NOMO-1 (cell line): ENCODE measurements around the gene CPB1.
"Not testable (repeated sequence)": the region's sequence is repeated elsewhere in the genome, so short reads cannot be mapped to it uniquely, and the experiment has no call there.

Experiments used
- DNase-seq, 2 experiments: peaks; one replicate each; lab custom pipeline; 2025; ENCODE audit not compliant: unreplicated experiment in 2 of 2; lab: John Stamatoyannopoulos, UW

Gene CPB1

DNA sequence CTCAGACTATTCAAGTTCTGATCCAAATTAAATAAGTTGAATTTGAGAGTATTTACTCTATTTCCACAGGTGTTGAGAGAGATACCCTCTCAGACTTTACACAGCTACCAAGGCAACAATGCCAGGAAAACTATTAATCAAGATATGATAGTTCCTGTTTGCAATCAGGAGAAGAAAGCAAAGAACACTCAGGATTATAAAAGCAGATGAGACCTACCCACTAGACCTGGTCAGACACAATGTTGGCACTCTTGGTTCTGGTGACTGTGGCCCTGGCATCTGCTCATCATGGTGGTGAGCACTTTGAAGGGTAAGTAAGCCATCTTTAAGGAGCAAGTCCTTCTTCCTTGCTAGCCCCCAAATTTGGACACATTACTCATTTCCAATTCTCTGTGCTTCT, at the start of gene CPB1:
Gene CPB1 (plus strand): TSS at position 227 of the 400 bp plus-strand sequence. CDS start 13 bp downstream, at position 240.
- no peak for DNase-seq

DNA sequence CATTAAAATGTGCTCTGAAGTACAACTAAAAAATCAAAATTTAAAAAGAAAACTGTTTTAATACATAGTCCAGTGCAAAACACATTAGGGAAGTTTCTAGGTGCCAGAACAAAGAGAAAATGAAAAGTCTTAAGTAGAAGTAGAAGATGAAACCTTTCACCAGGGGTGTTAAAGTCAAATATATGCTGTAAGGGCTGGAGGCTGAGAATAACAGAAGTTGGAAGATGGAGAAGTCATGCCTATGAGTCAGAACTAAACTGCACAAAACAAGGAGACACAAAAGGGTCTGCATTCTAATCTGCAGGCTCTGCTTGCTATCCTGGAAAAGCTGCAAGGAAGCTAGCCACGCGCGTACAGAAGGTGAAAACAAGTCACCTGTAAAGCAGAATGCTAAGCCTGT, 48.7 kb upstream of the CPB1 start:
- peak in 1 of 2 experiments; percentile 41 for DNase-seq

DNA sequence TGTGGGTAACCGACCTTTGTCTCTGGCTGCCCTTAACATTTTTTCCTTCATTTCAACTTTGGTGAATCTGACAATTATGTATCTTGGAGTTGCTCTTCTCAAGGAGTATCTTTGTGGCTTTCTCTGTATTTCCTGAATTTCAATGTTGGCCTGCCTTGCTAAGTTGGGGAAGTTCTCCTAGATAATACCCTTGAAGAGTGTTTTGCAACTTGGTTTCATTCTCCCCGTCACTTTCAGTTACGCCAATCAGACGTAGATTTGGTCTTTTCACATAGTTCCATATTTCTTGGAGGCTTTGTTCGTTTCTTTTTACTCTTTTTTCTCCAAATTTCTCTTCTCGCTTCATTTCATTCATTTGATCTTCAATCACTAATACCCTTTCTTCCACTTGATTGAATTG, 42.6 kb upstream of the CPB1 start:
- DNase-seq: peak; percentile 35 to 74

DNA sequence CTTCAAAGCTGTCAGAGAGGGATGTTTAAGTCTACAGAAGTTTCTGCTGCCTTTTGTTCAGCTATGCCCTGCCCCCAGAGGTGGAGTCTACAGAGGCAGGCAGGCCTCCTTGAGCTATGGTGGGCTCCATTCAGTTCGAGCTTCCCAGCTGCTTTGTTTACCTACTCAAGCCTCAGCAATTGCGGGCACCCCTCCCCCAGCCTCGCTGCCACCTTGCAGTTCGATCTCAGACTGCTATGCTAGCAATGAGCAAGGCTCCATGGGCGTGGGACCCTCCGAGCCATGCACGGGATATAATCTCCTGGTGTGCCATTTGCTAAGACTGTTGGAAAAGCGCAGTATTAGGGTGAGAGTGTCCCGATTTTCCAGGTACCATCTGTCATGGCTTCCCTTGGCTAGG, 41.5 kb upstream of the CPB1 start:
- not testable (repeated sequence) for DNase-seq

DNA sequence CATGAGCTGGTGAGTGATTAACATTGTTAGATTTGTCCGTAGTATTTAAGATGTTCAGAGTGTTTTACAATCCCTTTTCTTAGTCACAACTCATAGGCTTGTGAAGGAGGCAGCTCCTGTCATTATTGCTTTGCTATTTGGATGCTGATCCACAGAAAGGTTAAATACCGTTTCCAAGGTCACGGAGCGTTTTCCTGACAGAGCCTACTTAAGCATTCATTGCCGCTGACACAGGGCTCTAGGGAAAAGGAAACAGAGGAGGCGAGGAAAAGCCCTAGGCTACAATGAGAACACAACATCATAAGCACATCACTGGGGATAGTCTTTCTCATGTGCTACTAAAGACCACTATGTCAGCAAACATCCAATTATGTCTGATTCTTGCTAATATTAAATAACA, 38.5 kb upstream of the CPB1 start:
- DNase-seq: no peak

DNA sequence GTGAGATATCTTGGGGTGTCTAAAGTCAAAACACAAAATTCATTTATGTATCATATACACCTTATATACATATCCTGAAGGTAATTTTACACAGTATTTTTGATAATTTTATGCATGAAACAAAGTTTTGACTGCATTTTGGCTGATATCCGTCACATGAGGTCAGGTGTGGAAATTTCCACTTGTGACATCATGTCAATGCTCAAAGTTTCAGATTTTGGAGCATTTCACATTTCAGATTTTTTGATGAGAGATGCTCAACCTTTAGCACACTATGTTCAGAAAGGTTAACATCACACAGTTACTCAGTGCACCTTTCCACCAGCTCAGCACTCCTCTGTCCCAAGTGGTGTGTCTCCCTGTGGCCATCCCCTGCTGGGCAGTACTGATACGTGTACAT, 37.7 kb upstream of the CPB1 start:
- no peak for DNase-seq

DNA sequence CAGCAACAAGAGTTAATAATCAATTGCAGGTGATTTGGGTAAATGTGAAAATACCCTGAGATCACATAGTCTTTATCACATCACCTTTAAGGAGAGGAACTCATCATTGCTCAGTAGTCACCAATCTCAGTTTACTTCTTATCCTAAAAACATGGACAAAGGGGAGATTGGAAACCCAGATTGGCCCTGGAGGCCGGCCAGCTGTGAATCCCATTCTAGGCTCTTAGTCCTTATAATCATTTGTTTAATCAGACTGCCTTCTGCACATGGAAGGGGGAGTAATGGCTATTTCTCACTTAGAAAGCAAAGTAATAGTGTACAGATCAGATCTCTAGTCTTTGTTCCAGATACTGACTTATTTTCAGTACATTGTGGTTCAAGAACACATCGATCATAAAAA, 37.2 kb upstream of the CPB1 start:
- DNase-seq: no peak

DNA sequence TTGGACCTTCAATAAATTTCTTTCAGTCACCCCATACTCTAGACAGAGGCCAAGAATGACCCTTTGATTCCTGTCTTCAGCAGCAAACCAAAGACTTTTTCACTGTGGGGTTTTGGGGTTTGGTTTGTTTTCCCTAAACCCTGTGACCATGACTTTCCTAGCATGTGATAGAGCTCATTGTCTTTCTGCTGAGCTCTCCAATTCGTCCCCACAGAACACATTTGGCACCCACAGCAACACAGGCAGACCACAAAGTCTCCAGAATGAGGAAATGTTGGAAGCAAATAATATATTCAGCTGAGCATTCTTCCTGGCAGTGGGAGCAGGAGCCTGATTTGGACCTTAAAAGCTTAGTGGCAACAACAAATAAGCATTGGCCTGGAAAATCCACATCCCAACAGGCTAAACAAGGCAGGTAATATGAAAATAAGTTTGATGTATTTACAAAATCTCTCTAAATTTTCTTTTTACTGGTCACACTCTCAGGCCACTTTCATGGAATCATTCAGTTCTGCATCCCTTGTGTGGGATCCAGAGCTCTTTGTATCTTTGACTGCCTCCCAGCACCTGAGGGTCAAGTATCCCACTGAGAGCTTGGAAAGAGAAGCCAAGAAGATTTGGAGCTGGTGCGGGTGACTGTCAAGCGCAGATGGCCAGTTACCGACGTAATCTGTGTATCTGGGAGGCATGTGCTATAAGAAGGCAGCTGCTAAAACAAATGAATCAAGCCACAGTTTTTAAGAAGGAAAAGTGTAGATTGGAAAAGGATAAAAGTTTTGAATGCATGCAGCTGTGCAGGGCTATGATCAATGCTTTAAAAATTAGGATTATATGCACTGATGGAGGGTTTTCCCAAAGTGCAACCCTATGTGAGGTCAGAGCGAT, 36.5 kb upstream of the CPB1 start:
- DNase-seq: no peak

DNA sequence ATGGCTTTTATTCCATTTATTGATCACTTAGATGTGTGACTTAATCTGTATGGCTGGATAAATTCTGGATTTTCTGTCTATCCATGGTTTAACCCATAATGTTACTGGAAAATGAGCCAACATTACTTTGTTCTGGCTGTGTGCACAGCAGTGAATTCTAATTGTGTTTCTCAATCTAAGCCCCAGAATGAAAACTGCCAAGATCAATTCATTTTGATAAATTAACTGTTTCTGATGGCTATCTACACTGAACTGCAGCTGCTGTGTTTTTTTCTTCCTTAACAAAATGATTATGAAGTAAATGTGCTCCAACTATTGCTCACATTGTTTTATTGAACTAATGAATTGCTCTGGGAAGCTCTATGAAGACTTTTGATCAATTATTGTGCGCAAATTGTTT, 35.7 kb upstream of the CPB1 start:
- DNase-seq: no peak

DNA sequence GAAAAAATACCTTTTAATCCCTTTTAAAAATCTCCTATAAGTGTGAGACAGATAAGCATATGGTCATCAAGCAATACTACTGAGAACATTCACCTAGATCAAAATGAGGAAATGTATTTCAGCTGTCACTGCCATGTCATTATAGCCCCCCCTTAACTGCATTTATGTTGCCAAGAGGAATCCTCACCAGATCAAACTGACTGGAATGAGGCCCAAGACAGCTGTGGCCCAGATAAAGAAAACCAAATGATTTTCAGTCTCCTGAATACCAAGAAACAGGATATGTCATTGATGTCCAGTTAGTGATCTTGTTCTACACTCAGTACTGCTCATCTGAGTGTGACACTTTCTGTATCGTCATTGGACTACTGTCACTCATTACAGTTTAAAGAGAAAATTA, 35.1 kb upstream of the CPB1 start:
- no peak for DNase-seq

DNA sequence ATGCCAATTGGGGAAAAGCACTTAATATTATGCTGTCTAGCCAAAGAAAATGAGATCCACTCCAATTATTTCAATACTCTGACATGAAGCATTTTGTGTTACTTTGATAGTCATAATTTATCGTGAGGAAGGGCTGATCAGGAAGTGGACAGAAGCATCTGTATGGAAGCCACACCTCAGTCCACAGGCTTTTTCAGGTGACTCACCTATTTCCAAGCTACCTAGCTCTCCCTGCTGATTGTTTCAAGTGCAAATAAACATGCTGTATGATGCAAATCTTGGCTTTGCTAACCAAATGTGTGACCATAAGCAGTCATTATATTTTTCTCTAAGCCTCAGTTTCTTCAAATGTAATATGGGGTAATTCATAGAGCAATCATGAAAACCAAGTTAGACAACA, 30.8 kb upstream of the CPB1 start:
- no peak for DNase-seq

DNA sequence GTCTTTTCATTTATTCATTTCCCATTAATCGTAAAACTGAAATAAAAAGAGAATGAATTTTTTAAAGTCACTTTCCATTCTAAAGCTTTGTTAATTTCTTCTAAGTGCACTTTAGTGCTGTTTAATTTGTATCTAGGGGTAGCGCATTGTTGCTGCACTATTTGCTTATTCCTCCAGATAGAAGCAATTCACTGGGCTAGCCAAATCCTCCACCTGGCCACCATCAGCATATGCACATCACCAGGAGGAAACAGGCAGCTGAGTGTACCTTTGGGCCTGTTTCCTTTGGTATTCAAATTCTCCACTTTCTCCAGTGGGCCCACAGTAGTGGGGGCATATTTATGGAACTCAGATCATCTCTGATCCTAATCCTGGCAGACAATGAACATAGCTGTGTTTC, 29.8 kb upstream of the CPB1 start:
- no peak for DNase-seq

DNA sequence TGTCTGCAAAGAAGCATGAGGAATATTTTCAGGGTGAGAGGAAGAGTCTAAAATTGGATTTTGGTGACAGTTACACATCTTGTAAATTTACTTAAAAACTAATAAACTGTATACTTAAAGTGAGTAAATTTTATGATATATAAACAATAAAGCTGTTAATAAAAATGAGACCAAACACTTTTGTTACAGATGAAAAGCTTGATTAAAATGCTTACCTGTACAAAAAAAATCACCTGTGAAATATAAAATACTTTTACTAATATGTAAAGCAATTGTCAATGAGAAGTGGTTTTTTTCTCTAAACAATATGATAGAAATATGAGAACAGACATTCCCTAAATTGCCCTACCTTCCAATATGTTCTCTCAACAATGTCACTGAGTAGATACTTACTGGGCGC, 27.2 kb upstream of the CPB1 start:
- no peak for DNase-seq

DNA sequence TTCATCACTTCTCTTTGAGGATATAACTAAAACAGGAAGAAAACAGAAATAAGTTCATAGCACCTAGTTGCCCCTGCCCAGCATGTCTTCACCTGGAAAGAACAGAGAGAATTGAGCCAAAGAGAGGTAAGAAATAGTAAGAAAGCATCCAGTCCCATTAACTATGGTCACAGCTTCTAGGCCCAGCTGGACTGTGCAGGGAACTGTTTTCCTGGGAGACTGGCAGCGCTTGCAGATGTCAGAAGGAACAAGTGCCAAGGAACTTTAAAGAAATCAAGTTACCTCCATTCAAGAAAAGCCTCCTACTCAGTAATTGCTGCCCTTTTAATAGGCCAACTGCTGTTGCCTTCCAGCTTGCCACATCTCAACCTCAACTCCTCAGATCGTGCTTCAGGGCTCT, 17.8 kb upstream of the CPB1 start:
- no peak for DNase-seq

DNA sequence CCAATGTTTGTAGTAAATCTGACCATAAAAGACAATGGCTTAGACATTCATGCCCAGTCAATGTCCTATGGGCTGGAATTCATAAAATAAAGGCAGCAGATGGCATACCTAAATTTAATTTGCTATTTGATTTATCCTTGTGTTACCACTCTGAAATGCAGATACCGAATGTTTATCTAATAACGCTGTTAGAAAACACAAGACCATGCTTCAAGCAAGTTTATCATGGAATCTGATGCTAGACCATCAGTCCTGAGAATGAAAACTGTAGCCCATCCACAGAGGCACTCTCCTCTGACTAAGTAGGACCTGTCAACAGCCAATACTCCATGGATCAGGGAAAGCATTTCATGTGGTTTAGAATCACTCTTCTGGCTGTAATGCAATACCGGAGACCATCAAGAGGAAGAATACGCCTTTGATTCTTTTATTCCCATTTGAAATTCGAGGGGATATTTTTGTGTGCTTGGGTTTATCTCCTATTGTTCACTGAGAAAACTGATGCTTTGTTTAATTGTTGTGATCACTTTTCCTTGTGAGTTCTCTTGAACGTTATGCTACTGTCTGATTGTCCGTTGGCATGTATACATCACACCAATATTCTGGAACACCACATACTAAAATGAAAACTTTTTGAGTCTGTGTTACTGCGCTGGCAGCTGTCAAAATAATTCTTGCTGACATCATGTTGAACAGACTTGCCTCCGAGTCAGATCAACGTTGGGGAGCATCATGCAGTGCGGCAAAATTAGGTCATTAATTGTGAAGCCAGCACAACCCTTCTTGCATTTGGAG, 12.1 kb upstream of the CPB1 start:
- DNase-seq: no peak

DNA sequence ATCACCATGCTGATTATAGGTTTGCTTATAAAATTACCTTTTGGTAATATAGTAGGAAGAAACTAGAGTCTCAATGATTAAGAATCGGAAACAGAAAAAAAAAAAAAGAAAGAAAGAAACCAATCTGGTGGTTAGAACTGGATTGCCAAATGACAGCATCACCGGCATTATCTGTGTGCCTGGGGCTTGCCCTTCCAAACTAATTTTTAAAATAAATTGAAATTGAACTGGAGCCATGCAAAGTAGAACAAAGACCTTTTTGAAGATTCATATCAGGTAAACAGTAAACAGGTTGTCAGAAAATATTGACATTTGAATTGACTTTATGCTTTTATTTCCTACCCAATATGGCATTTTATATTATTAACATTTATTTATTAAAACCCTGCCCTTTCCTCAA, 11.2 kb upstream of the CPB1 start:
- no peak for DNase-seq

DNA sequence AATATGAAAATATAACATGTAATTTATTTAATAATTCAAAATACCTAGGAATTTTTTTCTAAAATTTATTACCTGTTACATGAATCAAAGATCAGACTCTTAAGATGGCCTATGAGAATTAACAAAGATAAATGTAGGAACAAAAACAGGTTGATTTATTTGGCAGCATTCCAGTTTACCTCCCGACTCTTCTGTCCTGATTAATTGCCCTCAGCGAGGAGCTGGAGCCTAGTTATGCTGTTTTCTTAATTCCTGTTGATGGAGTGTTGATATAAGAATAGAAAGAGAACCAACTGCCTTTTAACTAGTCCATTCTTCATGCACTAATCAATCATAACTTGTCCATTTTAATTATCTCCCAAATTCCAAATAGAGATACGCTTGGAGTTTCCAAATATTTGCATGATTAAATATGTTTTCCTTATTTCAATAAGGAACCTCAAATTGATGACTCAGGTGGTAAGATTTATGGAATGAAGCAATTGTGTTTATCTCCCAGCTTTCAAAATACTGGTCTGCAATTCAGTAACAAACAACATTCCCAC, 10.6 kb upstream of the CPB1 start:
- DNase-seq: no peak

DNA sequence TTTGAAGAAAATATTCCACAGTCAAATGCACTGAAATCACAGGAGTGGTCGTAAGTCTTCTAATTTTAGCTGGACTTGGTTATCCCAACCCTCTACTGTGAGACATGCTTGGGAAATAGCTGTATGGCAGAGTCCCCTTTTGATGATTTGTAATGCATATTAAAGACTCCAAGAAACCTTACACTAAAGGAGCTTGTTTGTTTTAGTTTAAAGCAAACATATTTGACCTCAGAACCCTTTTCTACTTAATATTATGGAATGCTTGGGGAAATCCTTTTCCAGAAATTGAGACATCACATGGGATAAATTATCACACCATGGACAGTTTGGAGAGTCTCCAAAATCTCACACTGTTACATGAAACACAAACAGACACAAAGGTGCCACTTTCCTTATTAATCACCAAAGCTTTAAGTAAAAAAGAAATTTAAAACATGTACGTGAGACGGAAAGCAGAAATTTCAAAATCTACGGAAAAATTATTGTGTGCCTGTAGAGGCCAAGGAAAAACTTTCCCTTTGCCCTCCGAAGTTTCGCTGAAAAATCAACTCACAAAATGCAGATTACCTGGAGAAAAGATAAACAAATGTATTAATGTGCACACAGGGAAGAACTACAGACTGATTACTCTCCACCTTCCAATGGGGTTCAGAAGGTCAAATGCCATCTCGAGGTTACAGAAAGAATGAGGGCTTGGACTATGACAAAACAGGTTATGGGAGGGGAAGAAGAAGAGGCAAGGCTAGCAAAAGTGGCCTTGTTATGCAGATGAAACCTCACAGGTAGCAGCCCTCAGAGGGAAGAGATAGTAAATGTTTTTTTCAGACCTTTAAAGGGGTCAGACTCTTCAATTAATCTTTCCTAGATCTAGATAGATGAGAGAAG, 7.0 kb upstream of the CPB1 start:
- DNase-seq: no peak

DNA sequence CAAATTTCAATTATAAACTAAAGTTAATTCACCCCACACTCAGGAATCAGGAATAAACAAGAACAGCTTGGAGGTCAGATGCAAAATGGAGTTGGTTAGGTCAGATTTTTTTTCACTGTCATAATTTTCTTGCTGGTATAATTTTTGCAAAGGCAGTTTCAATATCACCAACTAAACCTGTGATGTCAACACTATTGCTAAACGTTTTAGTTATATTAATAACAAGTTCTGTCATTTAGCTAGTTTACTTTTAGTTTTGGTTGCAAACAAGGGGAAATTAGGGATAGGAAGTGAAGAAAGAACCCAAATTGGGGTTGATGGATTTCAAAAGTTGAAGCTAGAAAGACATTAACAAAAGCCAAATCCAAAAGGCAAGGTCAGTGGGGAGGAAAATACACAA, 4.6 kb upstream of the CPB1 start:
- DNase-seq: no peak

DNA sequence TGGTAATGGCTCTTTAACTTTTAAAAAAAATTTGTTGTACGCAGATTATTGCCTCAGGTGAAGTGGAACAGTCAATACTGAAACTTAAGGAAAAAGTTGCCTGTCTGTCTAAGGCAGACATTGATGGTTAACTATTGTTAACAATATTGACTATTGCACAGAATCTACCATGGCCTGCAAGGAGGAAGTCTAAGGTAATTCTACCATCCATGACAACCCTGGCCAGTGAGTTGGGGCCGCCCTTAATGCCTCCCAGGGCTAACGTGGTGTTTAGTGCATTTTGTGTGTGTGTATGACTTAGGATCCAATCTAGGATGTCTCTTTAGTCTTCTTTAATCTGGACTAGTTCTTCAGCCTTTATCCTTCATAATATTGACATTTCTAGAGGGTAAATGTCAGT, 2.1 kb upstream of the CPB1 start:
- DNase-seq: no peak
